ENCODE results near the gene BCL6B.
A peak's percentile ranks its signal among the peaks of the same experiment; 100 is the strongest.
"Not testable (repeated sequence)": the region's sequence is repeated elsewhere in the genome, so short reads cannot be mapped to it uniquely, and the experiment has no call there.

Gene BCL6B, protein sequence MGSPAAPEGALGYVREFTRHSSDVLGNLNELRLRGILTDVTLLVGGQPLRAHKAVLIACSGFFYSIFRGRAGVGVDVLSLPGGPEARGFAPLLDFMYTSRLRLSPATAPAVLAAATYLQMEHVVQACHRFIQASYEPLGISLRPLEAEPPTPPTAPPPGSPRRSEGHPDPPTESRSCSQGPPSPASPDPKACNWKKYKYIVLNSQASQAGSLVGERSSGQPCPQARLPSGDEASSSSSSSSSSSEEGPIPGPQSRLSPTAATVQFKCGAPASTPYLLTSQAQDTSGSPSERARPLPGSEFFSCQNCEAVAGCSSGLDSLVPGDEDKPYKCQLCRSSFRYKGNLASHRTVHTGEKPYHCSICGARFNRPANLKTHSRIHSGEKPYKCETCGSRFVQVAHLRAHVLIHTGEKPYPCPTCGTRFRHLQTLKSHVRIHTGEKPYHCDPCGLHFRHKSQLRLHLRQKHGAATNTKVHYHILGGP

GRCh38 chr17:7022781-7023571, at the start of gene BCL6B:
BCL6B (plus strand) TSS chr17:7023050; CDS start chr17:7023672, 622 bp downstream.
- DNase-seq = no peak

DNA sequence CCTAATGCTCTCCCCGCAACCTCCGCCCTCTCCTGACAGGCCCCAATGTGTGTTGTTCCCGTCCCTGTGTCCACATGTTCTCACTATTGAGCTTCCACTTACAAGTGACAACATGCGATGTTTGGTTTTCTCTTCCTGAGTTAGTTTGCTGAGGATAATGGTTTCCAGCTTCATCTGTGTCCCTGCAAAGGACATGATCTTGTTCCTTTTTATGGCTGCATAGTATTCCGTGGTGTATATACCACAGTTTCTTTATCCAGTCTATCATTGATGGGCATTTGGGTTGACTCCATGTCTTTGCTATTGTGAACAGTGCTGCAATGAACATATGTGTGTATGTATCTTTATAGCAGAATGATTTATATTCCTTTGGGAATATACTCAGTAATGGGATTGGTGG, 43.4 kb upstream of the BCL6B start:
- not testable (repeated sequence) for DNase-seq

- no peak for DNase-seq
Observed at GRCh38 chr17:6981426-6981825, 41.4 kb upstream of the BCL6B start.

GRCh38 chr17:6985266-6985665, 37.6 kb upstream of the BCL6B start:
- no peak for DNase-seq

DNA sequence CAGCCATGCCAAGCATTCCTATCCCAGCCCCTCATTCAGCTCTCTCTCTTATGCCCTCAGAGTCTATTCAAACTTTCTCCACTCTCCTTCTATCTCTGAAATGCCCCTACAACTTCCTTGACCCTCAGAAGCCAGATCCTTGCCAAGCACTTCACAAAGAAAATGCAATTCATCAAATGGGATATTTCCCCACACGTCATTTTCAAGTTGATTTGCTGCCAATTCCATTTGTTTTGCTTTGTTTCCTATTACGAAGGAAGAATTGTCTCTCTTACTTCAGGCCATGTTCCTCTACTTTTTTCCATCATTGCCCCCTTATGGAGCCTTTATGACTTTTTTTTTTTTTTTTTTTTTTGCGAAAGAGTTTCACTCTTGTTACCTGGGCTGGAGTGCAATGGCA, 36.2 kb upstream of the BCL6B start:
- DNase-seq = no peak

DNA sequence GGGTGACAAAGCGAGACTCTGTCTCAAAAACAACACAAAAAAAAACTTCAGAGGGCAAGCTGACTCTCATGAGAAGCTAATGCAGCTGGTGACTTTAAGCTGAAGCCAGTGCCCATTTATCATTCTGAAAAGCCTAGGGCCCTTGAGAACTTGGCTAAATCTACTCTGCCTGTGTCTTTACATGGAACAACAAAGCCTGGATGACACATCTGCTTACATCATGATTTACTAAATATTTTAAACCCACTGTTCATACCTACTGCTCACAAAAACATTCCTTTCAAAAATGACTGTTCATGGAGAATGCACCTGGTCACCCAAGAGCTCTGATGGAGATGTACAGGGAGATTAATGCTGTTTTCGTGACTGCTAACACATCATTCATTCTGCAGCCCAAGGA, 33.1 kb upstream of the BCL6B start:
- no peak for DNase-seq

DNA sequence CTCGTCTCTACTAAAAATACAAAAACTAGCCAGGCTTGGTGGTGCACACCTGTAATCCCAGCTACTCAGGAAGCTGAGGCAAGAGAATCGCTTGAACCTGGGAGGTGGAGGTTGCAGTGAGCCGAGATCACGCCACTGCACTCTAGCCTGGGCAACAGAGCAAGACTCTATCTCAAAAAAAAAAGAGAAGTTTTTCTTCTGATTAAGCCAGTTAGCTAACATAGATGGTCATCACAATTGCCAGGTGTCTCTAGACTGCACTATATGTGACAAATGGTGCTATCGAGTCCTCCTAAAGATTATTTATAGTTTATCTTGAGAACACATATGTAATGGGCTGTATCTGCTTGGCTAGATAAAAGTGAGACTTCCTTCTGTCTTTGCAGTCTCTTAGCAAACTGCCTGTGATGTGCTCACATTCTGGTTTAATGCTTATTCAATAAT, 29.2 kb upstream of the BCL6B start:
- not testable (repeated sequence) for DNase-seq

- no peak for DNase-seq
Observed at GRCh38 chr17:6994118-6994598, 28.7 kb upstream of the BCL6B start.

GRCh38 chr17:6994666-6995256, 28.1 kb upstream of the BCL6B start:
- no peak for DNase-seq

DNA sequence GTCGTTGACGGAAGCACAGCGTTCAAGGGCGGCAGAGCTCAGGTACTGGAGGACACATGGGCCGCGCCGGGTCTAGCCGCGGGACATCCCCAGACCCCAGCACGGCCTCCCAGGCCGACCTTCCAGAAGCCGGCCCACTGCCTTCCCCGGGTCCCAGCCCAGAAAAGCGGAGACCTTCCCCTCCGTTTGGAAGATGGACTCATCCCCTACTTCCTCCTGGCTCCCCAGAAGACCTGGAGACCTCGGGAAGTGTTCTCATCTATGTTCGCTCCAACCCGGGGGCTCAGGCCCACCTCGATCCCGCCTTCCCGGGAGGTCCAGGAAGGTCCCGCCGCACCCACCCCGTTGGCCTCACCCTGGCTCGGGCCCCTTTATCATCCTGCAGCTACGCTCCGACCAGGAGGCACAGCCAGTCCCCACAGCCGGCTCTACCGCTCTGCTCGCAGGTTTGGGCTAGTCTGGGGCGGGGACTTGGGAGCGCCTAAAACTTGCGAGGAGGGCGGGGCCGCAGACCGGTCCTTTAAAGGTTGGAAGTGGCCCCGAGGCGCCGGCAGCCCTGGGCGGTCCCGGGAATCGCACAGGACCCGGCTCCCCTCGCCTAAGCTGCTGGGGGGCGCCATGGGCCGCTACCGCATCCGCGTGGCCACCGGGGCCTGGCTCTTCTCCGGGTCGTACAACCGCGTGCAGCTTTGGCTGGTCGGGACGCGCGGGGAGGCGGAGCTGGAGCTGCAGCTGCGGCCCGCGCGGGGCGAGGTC, 27.2 kb upstream of the BCL6B start, which contains the start of gene ALOX12:
Gene ALOX12 (plus strand): TSS at position 550 of the 756 bp plus-strand sequence. CDS start 69 bp downstream, at position 619.
- DNase-seq = no peak

GRCh38 chr17:6996256-6997011, 26.4 kb upstream of the BCL6B start:
- DNase-seq = no peak

DNA sequence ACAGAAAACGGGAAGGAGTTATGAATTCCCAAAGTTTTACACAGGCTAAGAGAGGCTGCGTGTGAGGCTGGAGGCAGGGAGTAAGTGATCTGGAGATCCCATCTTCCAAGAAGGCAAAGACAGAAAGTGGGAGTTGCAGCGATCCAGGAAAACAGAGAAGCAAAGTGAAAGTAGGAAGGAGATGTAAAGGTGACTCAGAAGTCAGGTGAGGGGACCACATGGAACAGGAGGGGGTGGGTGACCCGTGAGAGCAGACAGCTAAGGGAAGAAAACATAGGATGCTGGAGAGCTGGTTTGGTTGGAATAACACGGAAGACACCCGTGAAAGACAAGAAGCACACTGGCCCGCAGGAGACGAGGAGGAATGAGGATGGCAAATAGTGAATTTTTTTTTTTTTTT, 25.7 kb upstream of the BCL6B start:
- no peak for DNase-seq

DNA sequence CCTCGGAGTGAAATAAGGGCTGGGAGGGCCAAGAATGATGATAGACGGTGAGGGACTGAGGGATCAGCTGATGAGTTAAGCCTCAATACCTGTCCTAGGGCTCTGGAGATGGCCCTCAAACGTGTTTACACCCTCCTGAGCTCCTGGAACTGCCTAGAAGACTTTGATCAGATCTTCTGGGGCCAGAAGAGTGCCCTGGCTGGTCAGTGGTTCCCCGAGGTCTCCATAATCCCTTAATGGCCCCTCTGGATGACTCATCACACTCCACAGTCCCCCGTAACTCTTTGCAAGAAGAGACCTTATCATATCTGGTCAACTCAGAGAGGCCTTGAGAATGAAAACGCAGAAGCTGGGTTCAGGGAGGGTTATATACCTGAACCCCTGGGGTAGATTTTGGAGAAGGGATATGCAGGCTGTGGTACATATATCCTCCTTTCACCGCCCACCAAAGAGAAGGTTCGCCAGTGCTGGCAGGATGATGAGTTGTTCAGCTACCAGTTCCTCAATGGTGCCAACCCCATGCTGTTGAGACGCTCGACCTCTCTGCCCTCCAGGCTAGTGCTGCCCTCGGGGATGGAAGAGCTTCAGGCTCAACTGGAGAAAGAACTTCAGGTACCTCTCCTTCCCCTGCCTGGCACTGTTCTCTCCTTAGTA, 23.9 kb upstream of the BCL6B start:
- no peak for DNase-seq

DNA sequence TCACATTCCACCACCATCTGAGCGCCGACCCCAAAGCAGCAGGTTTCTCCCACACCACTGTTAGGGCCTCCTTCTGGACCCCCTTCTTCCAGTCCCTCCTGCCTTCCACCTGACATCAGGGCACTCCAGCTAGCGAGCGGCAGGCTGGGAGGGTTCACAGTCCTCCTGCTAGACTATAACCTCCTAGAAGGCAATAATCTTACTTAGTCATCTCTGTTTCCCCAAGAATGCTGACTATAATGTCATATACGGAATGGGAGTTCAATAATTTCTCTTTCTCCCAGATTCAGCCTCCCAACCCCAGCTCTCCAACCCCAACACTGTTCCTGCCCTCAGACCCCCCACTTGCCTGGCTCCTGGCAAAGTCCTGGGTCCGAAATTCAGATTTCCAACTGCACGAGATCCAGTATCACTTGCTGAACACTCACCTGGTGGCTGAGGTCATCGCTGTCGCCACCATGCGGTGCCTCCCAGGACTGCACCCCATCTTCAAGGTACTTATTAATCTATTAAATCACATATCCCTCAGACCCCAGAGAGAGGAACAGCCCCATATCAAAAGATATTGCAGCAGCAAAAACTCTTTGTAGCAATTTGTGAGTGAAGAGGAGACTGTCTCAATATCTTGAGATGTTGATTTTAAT, 21.4 kb upstream of the BCL6B start:
- peak; percentile 25 for DNase-seq

- no peak for DNase-seq
Observed at GRCh38 chr17:7002288-7003047, 20.4 kb upstream of the BCL6B start.

- no peak for DNase-seq
Observed at GRCh38 chr17:7003745-7004144, 19.1 kb upstream of the BCL6B start.

GRCh38 chr17:7004398-7005253, 18.2 kb upstream of the BCL6B start:
- DNase-seq = peak; percentile 84

DNA sequence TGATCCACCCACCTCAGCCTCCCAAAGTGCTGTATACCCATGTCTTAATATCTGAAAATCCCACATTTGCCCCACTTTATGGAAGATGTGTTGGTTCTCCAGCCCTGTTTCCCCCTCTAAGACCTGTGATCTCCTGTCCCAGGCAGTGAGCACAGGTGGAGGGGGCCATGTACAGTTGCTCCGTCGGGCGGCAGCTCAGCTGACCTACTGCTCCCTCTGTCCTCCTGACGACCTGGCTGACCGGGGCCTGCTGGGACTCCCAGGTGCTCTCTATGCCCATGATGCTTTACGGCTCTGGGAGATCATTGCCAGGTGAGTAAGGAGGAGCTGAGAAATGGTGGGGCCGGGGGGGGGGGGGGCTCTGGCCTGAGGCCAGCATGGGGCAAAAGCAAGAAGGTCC, 17.1 kb upstream of the BCL6B start:
- no peak for DNase-seq

DNA sequence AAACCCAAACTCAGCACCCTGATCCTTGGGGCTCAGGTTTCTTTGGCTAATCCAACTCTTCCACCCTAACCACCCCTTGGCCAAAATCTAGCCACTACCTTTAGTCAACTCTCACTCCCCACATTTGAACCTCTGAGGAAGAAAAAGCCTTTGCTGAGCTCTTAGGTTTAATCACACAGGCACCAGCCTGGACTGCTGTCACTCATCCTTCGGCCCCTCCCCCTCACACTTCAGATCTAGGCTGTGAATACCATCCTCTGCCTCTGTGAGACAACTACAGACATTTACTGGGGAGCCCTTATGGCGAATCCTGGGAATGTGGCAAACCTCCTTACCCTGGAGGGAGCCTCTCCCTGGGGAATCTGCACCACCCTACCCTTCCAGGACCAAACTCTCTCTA, 15.7 kb upstream of the BCL6B start:
- no peak for DNase-seq
